HepG2 (cell line): ENCODE results near the gene MYO18A.

Source experiments
- MAFF ChIP-seq: IDR thresholded peaks from 2 replicates; pipeline ENCODE4 v1.6.1; 2011; ENCODE audit warnings: low read depth, low read length, improper control_type of control experiment
- MLLT10 ChIP-seq: sonication (generic); formaldehyde crosslinking; IDR thresholded peaks from 2 replicates; pipeline ENCODE4 v1.4.0; 2020; ENCODE audit warnings: missing genetic modification reagents
- POLR2A ChIP-seq, 2 experiments: IDR thresholded peaks; 2 replicates each; pipeline ENCODE4 v1.6.1; 2011; ENCODE audit warnings: low read depth in 2 of 2, low read length in 2 of 2, mild to moderate bottlenecking in 1 of 2, moderate library complexity in 1 of 2; ENCODE audit not compliant: insufficient read depth in 1 of 2
- TF ChIP-seq, protein P1 (sequence below): sonication (generic); formaldehyde crosslinking; IDR thresholded peaks from 2 replicates; pipeline ENCODE4 v1.4.0; 2020; ENCODE audit warnings: missing genetic modification reagents, mild to moderate bottlenecking, borderline replicate concordance
- TF ChIP-seq, protein P2 (sequence below): IDR thresholded peaks from 2 replicates; pipeline ENCODE4 v1.6.1; 2012; ENCODE audit warnings: low read depth, low read length, improper control_type of control experiment

DNA sequence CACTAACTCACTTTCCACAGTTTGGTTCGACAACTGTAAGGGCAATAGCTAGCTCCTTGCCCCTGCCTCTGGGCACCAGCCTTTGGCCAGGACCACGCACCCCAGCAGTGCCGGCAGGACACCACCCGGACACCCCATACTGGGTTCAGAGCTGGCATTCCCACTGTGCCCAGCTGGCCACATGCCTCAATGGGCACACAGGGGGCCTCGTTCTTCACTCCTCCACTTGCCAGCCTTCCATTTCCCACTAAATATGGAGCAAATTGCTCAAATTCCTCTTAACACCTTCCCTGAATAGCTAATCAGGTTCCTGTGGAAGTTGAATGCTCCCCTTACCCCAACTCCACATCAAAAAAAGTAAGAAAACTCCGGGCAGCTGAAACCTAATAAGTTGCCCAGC is 84.8 kb downstream of the MYO18A start:
- TF ChIP-seq, protein P1, sequence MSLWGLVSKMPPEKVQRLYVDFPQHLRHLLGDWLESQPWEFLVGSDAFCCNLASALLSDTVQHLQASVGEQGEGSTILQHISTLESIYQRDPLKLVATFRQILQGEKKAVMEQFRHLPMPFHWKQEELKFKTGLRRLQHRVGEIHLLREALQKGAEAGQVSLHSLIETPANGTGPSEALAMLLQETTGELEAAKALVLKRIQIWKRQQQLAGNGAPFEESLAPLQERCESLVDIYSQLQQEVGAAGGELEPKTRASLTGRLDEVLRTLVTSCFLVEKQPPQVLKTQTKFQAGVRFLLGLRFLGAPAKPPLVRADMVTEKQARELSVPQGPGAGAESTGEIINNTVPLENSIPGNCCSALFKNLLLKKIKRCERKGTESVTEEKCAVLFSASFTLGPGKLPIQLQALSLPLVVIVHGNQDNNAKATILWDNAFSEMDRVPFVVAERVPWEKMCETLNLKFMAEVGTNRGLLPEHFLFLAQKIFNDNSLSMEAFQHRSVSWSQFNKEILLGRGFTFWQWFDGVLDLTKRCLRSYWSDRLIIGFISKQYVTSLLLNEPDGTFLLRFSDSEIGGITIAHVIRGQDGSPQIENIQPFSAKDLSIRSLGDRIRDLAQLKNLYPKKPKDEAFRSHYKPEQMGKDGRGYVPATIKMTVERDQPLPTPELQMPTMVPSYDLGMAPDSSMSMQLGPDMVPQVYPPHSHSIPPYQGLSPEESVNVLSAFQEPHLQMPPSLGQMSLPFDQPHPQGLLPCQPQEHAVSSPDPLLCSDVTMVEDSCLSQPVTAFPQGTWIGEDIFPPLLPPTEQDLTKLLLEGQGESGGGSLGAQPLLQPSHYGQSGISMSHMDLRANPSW (CRISPR knock-in tag): no peak
- TF ChIP-seq, protein P2, sequence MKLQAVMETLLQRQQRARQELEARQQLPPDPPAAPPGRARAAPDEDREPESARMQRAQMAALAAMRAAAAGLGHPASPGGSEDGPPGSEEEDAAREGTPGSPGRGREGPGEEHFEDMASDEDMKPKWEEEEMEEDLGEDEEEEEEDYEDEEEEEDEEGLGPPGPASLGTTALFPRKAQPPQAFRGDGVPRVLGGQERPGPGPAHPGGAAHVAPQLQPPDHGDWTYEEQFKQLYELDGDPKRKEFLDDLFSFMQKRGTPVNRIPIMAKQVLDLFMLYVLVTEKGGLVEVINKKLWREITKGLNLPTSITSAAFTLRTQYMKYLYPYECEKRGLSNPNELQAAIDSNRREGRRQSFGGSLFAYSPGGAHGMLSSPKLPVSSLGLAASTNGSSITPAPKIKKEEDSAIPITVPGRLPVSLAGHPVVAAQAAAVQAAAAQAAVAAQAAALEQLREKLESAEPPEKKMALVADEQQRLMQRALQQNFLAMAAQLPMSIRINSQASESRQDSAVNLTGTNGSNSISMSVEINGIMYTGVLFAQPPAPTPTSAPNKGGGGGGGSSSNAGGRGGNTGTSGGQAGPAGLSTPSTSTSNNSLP: no peak
- TF ChIP-seq MLLT10 (no peak), POLR2A (IDR thresholded peaks at IDR 0.05; ENCODE audit: insufficient read depth in 1 of 2, low read depth in 2 of 2, low read length in 2 of 2) (no peak), MAFF (no peak)
